Measurements from ENCODE around the gene MINDY1.

Gene MINDY1

GRCh38 chr1:151006327-151007052, at the start of gene MINDY1:
MINDY1 (minus strand) TSS chr1:151006902; CDS start chr1:151002617, 4,285 bp downstream.
- no peak for FAIRE-seq

DNA sequence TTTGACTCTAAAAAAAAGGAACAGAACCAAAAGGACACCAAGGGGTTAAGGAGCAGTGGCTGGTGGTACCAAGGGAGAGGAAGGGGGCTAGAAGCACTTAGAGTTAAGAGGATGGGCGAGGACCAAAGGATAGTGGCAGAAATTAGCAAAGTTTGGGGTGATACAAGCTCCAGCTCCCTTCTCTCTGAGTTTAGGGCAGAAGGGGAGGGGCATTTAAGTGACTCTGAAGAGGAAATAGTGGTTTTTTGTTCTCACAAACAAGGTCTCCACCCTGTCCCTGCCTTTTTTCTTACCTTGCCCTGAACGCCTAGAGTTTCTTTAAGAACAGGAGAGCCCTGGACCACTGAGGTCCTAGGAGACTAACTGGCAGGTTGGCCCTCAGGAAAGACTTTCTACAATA, 49.4 kb upstream of the MINDY1 start:
- FAIRE-seq: no peak

DNA sequence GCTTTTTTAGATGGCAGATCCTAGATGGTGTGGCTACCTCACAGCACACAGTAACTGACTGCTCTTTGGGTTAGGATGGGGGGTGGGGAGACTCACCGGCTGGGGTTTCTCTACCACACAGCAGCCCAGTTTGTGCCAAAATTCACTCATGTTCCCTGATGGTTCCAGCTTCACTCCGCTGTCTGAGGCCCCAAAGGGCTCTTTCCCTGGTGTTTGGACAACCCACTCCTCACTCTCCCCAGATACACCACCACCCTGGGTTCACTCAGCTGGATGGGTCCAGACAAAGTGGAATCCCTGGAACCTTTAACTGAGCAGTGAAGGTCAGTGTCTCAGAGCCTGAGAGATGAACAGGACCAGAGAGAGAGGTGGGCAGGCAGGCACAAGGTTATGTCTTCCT, 48.9 kb upstream of the MINDY1 start:
- no peak for FAIRE-seq

- FAIRE-seq: no peak
These were observed 48.4 kb upstream of the MINDY1 start for GRCh38 chr1:151054971-151055547.

DNA sequence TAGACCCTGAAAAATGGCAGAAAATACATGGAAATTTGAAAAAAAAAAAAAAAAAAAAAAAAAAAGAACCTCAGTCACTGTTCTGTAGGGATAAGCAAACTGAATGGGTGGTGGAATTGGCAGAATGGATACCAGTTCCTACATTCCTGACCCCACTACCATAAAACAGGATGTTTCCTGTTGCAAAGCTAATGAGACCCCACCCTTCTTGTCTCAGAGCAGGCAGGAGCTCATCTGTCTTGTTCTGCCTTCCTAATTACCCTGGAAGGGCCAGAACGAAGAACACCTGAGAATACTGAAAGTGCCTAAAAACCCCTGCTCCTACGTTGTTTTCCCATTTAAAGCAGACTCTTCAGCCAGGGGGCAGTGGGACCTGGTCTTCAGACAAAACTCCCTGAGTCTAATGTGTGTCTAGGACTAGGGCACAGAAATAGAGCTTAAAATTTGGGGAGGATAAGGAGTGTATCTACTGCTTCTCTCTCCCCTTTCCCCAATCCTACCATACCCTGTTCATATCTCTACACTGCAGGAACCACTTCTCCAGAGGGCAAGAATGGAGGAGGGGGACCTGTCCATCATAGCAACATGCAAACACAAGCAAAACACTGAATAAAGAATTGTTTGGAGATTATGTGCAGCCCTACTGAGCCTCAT, 44.8 kb upstream of the MINDY1 start:
- FAIRE-seq: no peak

DNA sequence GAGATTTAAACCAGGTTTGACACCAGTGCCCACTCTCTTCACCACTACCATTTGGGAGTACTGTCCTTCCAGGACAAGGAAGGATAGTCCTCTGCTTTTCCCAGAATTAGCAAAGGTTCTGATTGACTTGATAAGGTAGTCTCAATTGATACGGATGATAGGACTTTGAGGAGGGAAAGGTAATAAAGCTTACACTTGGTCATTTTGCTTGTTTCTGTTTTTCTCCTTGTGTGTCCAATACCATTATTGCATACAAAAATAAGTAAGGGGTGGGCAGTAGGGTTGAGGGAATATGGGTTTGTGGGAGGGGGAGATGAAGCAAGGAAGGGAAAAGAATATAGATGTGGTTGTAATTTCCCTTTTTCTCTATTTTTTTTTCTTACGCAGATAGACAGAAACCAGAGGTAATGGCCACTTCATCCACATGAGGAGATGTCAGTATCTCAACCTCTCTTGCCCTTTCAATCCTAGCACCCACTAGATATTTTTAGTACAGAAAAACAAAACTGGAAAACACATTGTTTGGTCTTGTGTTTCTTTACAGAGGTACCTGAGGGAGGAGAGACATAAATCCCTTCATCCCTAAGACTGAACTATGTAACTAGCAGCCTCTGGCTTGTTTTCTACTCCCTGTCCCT, 43.5 kb upstream of the MINDY1 start:
- no peak for FAIRE-seq

DNA sequence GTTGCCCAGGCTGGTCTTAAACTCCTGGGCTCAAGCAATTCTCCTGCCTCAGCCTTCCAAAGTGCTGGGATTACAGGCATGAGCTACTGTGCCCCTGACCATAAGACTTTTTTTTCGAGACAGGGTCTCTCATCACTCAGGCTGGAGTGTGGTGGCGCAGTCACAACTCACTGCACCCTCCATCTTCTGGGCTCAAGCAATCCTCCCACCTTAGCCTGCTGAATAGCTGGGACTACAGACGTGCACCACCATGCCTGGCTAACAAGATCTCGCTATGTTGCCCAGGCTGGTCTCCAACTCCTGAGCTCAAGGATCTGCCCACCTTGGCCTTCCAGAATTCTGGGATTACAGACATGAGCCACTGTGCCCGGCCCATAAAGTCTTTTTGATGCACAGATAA, 42.8 kb upstream of the MINDY1 start:
- FAIRE-seq: no peak

GRCh38 chr1:151048645-151049032, 41.9 kb upstream of the MINDY1 start:
- FAIRE-seq: no peak

GRCh38 chr1:151047925-151048644, 41.4 kb upstream of the MINDY1 start:
- no peak for FAIRE-seq

DNA sequence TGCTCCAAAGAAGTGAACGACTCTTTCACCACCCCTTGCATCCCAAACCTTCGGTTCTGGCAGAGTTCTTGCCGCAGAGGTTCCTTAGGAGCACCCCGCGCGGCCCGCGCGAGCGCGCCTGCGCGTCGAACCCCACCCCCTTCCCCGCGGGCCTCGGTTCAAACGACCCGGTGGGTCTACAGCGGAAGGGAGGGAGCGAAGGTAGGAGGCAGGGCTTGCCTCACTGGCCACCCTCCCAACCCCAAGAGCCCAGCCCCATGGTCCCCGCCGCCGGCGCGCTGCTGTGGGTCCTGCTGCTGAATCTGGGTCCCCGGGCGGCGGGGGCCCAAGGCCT, 40.9 kb upstream of the MINDY1 start, which contains the start of gene C1orf56:
Gene C1orf56 (plus strand): TSS at position 161 of the 334 bp plus-strand sequence. CDS start 97 bp downstream, at position 258.
- no peak for FAIRE-seq

DNA sequence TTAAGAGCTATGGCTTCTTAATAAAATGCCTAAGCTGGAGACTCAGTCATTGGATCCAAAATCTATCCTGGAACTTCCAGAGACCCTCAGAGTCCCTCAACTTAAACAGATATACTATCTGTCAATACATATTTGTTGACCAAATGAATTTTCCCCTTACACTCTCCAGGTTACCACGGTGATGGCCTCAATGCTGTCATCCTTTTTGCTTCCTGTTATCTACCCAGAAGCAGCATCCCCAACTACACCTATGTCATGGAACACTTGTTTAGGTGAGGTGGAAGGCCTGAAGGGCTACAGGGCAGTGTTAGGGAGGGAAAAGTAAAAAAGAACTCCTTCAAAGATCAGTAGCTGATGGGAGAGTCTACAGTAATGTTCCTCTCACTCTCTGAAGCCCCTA, 36.5 kb upstream of the MINDY1 start:
- FAIRE-seq: no peak

DNA sequence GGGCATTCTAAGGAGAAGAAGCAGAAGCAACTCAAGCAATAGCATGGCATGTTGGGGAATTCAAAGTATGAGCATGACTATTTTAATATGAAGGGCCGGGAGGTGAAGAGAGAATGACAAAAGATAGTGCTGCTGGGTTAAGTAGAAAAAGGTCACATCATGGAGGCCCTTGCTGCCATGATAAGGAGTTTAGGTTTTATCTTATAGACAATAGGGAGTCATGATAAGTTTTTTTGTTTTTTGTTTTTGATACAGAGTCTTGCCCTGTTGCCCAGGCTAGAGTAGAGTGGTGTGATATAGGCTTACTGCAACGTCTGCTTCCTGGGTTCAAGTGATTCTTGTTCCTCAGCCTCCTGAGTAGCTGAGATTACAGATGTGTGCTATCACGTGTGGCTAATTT, 32.8 kb upstream of the MINDY1 start:
- no peak for FAIRE-seq

GRCh38 chr1:151037032-151037431, 30.3 kb upstream of the MINDY1 start:
- no peak for FAIRE-seq

GRCh38 chr1:151036356-151036755, 29.7 kb upstream of the MINDY1 start, which contains the start of gene BNIPL:
BNIPL (plus strand) TSS chr1:151036586; CDS start chr1:151036726, 140 bp downstream.
- no peak for FAIRE-seq

GRCh38 chr1:151035167-151035566, 28.5 kb upstream of the MINDY1 start:
- FAIRE-seq: no peak

DNA sequence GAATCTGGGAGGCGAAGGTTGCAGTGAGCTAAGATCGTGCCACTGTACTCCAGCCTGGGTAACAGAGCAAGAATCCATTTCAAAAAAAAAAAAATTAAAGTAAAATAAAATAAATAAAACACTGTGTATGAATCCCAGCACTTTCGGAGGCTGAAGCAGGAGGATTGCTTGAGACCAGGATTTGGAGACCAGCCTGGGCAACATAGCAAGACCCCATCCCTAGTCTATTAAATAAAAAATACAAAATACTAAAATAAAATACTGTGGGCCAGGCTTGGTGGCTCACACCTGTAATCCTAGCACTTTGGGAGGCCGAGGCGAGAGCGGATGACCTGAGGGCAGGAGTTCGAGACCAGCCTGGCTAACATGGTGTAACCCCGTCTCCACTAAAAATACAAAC, 25.5 kb upstream of the MINDY1 start:
- no peak for FAIRE-seq

DNA sequence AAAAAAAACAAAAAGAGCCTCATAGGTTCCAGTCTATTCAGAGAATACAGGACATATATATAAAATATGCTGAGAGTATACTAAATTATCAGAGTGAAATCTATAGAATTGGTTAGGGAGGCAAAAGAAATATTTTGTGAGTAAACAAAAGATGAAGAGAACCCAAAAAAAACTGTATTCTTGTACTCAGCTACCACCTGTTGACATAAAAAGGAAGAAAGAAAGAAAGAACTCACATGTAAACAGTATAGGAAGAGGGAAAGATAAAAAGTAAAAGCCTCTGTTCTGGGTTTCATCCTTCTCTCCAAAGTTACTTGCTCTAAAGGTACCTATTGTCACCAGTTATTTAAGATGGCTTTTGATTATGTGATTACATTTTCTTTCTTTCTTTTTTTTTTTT, 19.8 kb upstream of the MINDY1 start:
- FAIRE-seq: no peak

GRCh38 chr1:151024540-151025146, 17.9 kb upstream of the MINDY1 start:
- FAIRE-seq: no peak

- no peak for FAIRE-seq
These were observed 6.8 kb upstream of the MINDY1 start for GRCh38 chr1:151013518-151013917.

- FAIRE-seq: no peak
These were observed 6.2 kb upstream of the MINDY1 start for GRCh38 chr1:151012684-151013471.

DNA sequence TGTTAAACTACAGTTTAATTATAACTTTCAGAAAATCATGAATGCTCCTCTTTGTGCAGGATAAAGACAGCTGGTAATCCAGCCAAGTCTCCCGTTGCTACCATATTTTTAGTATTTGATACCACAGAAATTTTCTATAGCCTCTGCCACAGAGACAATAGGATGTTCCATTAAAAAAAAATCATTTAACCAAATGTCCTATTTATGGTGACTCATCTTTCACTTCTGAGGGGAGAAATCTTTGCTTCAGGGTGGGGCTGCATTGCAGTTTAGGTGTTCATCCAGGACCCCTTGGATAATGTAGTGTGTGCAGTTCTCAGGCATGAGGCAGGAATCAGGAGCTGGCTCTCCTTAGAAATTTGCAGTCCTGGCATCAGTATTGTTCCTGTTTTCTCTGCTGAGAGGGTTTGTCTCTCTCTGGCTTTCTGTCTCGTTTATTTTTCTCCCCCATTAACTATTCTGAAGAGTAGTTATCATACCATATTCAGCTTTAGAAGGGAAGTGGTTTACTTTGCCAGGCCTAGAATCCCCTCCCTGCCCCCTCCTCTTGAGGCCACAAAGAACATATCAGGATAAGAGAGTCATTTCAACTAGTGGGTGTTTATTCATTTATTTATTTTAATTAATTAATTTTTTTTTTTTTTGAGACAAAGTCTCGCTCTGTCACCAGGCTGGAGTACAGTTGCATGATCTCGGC, 4.6 kb upstream of the MINDY1 start:
- FAIRE-seq: no peak

Measured in endometrium (tissue), 2 donors.